GM10847 (cell line): ENCODE results near the gene PAPPA.

Experiments used
- POLR2A ChIP-seq: IDR thresholded peaks from 2 replicates; pipeline ENCODE4 v1.6.1; 2011; ENCODE audit not compliant: insufficient read length; ENCODE audit errors: extremely low read depth

Gene PAPPA

DNA sequence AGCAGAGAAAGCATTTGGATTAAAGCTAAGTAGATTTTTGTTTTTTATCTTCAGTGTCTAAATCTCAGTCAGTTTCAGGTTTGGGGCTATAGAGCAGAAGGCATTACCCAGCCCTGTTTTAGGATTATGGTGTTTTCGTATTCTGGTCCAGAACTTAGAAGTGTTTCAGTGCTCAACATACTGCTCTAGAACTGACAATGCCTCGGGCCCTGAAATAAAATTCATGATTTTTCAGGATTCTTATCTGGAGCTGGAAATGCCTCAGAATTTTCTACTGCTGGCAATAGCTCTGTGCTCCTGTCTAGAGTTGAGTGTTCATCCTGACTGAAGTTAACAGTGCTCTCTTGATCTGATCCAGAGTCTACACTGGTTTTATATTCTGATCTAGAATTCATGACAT, 163.9 kb downstream of the PAPPA start:
- TF ChIP-seq POLR2A: no peak

DNA sequence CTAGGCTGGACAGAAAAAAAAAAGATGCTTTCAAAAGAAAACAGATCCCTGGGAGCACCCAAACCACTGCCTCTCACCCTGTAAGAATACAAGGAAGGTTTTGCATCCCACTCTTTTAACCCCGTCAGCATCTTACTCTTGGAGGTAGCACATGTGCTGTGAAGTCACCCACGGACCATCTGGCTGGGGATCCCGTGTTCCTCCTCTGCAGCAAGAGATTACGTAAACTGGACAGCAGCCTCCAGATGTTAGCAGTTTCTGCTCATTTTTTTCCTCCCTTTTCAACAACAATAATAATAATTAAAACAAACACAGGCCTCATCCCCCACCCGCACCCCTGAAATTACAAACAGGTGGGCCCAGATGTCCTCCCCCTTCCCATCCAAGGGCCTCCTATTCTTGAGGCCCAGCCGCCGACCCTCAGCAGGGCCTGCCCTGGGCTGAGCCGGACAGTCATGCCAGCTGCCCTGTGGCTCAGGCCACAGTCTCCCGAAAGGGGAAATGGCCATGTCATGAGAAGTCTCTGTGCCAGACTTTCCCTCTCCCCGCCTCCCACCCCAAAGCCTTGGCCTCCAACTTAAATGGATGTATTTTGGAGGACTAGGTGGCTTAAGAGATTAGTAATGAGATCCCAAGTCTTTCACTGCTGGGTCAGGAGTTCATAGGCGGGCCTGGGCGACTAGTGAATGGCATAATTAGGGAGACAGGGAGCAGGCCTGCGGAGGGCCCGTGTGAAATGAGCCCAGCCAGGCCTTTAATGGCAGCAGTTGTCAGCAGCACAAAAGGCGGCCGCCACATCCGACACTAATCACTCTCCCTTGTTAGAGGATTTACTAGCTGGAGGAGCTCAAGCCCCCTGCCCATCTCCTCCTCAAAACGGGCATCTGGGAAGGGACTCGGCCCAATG, 165.1 kb downstream of the PAPPA start:
- TF ChIP-seq POLR2A: no peak

DNA sequence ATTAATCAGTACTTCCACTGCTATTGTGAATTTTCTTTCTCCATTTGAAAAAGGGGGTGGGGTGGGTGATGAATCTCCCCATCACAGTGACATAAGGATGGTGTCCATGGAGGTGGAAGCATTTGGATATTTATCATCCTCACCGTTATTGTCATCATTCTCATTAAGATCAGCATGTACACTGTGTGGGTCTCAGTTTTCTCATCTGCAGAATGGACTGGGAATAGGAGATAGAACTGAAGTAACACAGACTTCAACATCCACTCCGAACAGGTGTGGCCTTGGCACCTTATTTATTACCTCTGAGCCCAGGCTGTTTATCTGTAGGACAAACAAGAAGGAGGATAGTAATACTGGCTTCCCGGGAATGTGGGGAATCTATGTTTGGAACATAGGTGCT, 165.9 kb downstream of the PAPPA start:
- no peak for TF ChIP-seq POLR2A

DNA sequence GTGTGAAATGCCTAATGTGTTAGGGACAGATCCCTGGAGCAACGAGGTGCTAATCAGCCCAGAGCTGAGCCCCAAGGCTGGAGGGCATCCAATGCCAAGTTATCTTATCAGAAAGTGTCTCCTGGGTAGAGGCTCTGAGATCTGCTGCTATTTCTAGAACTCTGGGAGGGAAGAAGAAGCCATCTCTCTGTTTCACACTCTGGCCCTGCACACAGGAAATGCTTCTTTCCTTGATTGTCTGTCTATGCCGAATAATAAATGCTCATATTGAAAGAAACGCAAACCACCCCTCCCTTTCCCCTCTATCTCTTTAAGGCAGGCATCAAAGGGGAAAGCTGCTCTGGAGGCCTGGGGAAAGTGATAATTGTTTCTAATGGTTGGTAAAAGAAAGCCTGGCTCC, 166.7 kb downstream of the PAPPA start:
- TF ChIP-seq POLR2A: no peak

DNA sequence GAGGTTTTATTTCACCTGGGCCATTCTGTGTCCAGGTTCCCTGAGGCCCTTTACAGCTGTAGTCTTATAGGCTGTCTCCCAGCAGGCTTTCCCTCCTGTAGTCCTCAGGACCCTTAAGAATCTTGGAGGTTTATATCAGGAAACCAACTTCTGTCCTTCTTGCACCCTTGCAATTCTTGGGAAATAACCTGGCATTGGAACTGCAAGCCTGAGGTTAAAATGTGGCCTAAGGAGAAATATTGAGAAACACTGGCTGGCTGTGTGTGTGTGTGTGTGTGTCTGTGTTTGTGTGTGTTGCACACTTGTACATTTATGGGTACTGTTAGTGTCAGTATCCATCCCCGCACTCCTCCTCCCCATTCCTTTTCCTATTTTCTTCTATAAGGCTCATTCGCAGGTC, 168.9 kb downstream of the PAPPA start:
- TF ChIP-seq POLR2A: no peak

DNA sequence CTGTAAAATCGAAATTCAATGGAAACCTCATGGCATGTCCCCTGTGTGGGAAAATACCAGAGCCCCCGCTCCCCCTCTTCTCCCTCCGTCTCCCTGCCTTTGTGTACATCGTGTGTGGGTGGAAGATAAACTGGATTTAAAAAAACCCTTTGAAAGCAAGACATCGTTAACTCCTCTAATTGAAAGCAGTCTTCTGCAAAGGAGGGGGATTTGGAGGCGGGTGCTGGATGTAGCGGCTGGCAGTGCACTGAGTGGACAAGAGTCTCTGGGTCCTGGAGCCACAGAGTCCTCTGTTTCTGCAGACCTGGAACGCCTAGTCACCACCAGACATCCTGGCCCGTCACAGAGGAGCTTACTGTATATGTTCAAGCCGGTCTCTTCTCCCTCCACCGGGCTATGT, 169.4 kb downstream of the PAPPA start:
- no peak for TF ChIP-seq POLR2A

DNA sequence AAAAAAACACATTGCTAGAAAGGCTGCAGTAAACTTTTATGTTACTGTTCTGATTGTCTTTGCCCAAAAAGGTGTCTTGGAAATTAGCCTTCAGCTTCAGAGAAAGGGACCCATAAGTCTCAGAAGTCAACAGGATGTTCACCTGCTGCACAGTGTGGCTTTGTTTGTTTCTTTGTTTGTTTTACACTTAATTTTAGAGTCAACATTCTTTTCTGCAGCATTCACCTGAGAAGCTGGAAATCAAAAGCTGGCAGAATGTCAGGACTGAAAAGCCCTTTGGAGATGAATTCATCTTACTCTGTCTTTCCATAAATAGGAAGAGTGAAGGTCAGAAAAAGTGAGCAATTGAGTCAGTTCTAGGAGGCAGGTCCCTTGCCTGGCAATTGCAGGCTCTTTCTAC, 170.0 kb downstream of the PAPPA start:
- TF ChIP-seq POLR2A: no peak

DNA sequence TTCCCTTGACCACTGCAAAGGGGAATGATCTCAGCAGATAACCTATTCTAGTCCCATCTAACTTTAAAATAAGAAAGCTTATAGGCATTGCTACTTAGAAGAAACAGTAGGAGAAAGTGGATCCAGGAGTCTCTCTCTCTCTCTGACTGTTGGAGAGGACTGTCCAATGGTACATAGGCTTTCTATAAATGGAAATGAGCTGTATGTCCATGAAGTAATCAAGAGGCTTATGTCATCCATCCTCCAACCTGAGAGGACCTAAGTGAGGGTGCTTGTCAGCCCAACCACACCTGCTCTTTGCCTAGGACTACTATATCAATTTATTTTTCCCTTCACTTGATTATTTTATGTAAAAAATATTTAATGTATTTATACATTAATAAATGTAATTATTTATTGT, 172.3 kb downstream of the PAPPA start:
- TF ChIP-seq POLR2A: no peak

DNA sequence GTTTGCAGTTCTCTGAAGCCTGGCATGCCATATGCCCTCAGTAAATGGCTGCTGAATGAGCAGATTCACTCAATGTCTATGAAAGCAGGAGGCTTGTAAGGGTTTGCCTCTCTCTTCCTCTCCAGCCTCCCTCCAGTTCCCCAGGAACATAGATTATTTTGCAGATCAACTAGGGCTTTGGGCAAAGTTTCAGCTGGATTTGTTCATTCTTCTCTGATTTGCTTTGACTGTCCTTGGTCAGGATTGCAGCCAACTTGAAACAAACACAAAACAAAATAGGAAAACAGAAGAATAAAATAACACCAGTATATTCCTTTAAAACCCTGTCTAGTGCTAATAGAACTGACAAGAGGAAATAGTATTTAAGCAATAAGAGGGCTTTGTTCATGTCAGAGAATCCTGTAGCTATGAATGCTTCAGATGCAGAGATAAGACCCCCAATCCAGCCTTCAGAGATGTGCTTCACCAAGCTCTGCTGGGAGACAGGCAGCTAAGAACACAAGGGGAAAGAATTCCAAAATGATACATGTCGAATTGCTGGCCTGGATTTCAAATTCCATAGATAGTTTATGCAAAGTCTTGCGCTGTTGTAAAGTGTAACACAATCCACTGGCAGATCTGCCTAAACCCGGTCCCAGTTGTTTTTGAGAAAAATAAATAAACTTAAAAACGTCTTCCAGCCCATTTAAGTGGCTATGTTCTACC, 174.3 kb downstream of the PAPPA start:
- TF ChIP-seq POLR2A: no peak

DNA sequence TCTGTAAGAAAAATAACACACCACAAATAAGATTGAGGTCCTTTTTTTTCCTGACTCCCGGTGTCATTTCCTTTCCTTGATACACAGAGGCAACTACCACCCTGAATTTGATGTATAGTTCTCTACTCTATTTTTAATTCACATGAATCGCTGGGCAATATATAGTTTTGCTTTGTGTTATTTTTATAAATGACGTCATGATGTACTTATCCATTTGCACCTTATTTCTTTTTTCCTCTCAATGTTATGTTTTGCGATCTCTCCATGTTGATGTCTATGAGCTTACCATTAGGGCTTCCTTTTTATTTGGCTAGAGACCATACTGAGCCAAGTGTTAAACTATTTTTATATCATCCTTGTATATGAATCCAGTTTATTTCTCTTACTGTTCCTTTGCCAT, 175.9 kb downstream of the PAPPA start:
- no peak for TF ChIP-seq POLR2A

DNA sequence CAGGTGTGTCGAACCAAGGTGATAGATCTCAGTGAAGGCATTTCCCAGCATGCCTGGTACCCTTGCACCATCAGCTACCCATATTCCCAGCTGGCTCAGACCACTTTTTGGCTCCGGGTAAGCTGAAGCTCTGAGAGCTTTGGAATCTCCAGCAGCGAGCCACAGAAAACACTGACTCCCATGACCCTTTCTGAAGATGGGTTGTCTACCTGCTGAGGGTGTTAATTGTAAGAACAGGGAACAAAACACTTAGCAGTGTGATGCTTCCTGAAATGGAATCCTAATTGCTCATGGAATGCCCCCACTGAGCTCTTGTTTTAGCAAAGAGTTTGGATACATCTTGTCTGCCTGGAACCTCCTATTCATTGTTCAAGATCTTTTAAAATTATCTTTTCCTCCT, 177.7 kb downstream of the PAPPA start:
- TF ChIP-seq POLR2A: no peak

DNA sequence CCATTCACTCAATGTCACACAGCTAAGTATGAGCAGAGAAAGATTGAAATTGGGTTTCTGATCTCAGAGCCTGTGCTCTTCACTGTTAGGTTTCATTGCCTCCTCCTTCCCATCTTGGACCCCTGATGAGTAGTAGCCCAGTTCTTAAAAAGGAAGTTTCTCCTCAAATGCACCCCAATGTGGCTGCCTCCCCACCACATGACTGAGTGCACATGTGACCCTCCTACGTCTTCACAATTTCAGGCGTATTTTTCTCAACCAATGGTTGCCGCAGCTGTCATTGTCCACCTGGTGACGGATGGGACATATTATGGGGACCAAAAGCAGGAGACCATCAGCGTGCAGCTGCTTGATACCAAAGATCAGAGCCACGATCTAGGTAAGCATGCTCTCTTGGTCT, 178.5 kb downstream of the PAPPA start:
- TF ChIP-seq POLR2A: no peak

DNA sequence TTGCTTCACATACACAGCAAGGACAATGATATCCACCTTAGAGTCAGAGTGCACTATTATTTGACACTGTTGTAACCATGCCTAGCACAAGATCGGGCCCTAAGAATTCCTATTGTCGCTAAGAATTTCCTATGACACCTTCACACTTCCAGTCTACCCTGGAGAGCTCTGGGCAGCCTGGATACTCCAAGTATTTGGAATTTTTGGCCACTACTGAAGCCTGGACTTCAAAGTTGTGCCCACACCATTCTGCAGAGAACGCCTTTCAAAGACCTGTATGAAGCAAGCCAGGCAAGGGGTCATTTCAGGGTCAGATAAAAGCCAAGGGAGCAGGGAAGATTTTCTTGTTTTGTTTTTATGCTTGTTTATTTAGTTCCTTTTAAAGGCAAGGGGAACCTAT, 179.7 kb downstream of the PAPPA start:
- no peak for TF ChIP-seq POLR2A

DNA sequence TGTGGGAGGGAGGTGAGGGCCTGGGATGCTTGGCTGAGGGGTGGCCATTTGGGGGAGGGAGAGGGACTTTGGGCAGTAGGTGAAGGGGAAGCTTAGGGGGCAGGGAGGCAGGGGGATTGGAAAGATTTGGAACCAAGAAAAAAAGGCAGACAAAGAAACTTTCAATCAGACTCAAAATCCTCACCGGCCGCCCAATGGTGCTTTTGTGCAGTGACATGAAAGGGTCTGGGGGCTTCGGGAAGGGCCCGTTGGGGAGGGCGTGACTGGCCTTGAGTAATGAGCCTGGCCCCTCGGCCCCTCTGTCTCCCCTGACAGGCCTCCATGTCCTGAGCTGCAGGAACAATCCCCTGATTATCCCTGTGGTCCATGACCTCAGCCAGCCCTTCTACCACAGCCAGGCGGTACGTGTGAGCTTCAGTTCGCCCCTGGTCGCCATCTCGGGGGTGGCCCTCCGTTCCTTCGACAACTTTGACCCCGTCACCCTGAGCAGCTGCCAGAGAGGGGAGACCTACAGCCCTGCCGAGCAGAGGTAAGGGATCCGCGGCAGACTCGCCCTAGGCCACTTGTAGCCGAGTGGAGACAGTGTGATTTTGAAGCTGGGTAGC, 181.1 kb downstream of the PAPPA start:
- no peak for TF ChIP-seq POLR2A

DNA sequence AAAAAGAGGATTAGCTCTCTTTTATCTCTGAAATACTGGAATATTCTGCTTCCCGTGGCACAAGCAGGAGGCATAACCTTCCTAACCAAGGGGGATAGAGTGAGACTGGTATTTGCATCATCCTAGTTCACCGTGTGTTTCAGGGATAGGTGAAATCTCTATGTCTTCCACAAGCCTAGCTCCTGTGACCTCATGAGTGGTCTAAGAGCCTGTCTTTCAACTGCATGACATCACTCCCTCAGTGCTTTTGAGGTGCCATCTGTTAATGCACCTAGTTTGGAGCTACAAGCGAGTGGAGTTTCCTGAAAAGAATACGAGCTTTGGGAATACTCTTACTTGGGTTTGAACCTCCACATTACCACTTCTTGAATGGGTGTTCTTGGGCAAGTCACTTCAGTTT, 181.8 kb downstream of the PAPPA start:
- TF ChIP-seq POLR2A: no peak
